Muscle of back (tissue), 13 donors: ENCODE measurements around the gene TKT. TPM values are rescaled to one million over a fixed set of nuclear protein-coding genes. Genes with fewer than 3 reads are reported as not detected.
"Not testable (repeated sequence)": the region's sequence is repeated elsewhere in the genome, so short reads cannot be mapped to it uniquely, and the experiment has no call there.

Experiments
- DNase-seq, 3 donors: peaks; one replicate each; pipeline versions ENCODE4 v3.0.0 to v3.0.0-alpha.2; 2013
- long read RNA-seq, 9 donors: transcript quantifications; one replicate each; lab custom pipeline, GENCODE V29; 2026
- polyA plus RNA-seq, 10 donors: library from polyadenylated mRNA; unstranded; fragments of 120-200 nt; gene quantifications; one replicate each; pipeline ENCODE4 v1.2.1, GENCODE V29; 2013; ENCODE audit not compliant: insufficient read length in 10 of 10

The TKT gene, protein sequence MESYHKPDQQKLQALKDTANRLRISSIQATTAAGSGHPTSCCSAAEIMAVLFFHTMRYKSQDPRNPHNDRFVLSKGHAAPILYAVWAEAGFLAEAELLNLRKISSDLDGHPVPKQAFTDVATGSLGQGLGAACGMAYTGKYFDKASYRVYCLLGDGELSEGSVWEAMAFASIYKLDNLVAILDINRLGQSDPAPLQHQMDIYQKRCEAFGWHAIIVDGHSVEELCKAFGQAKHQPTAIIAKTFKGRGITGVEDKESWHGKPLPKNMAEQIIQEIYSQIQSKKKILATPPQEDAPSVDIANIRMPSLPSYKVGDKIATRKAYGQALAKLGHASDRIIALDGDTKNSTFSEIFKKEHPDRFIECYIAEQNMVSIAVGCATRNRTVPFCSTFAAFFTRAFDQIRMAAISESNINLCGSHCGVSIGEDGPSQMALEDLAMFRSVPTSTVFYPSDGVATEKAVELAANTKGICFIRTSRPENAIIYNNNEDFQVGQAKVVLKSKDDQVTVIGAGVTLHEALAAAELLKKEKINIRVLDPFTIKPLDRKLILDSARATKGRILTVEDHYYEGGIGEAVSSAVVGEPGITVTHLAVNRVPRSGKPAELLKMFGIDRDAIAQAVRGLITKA
- polyA plus RNA-seq, result 10 to 100 TPM; 24.1 to 53.9 (median 34.0) TPM
- long read RNA-seq, donor 1, partial matches to known transcripts, result 6 of 10 reads
- long read RNA-seq, donor 1, other reads (novel, unspliced or antisense), result 0 of 10 reads
- long read RNA-seq, donor 2, transcript TKT-208 (14 exons, 3,010 nt), result major isoform, 6 of 6 reads
- long read RNA-seq, donor 2, partial matches to known transcripts, result 0 of 6 reads
- long read RNA-seq, donor 2, other reads (novel, unspliced or antisense), result 0 of 6 reads
- long read RNA-seq, donor 3, result 0 reads
- long read RNA-seq, donor 4, partial matches to known transcripts, result 0 of 3 reads
- long read RNA-seq, donor 4, other reads (novel, unspliced or antisense), result 0 of 3 reads
- long read RNA-seq, donor 5, transcript TKT-208 (14 exons, 3,010 nt), result major isoform, 12 of 13 reads
- long read RNA-seq, donor 5, partial matches to known transcripts, result 0 of 13 reads
- long read RNA-seq, donor 5, other reads (novel, unspliced or antisense), result 0 of 13 reads
- long read RNA-seq, donor 6, transcript TKT-208 (14 exons, 3,010 nt), result major isoform, 8 of 10 reads
- long read RNA-seq, donor 6, partial matches to known transcripts, result 0 of 10 reads
- long read RNA-seq, donor 6, other reads (novel, unspliced or antisense), result 0 of 10 reads
- long read RNA-seq, donor 7, transcript TKT-208 (14 exons, 3,010 nt), result major isoform, 6 of 17 reads
- long read RNA-seq, donor 7, partial matches to known transcripts, result 11 of 17 reads
- long read RNA-seq, donor 7, other reads (novel, unspliced or antisense), result 0 of 17 reads
- long read RNA-seq, donor 8, transcript TKT-208 (14 exons, 3,010 nt), result major isoform, 9 of 17 reads
- long read RNA-seq, donor 8, partial matches to known transcripts, result 7 of 17 reads
- long read RNA-seq, donor 8, other reads (novel, unspliced or antisense), result 0 of 17 reads
- long read RNA-seq, donor 9, partial matches to known transcripts, result 0 of 1 reads
- long read RNA-seq, donor 9, other reads (novel, unspliced or antisense), result 0 of 1 reads

GRCh38 chr3:53255775-53256703 is at the start of gene TKT:
Gene TKT, minus strand, starts transcription at chr3:53256022. Its CDS starts 80 bp downstream, at chr3:53255942.
- DNase-seq, result peak; percentile 78 to 92 (median 86)

DNA sequence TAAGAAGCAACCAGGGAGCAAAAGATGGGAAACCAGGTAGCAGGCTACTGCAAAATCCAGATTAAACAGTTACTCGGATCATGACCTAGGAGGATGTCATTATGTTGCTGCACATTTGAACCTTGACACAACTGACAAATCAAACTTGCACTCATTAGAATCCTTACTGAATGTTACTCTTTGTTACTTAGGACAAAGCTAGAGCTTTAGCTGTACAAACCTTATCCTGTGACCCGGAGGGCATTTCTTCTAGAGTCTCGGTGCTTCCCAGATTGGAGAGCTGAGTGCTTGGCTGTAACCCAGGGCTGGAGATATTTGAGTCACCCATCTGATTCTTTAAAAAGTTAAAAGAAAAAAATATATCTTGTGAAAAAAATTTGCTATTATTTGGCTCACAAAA is 48.1 kb upstream of the TKT start:
- no peak for DNase-seq

DNA sequence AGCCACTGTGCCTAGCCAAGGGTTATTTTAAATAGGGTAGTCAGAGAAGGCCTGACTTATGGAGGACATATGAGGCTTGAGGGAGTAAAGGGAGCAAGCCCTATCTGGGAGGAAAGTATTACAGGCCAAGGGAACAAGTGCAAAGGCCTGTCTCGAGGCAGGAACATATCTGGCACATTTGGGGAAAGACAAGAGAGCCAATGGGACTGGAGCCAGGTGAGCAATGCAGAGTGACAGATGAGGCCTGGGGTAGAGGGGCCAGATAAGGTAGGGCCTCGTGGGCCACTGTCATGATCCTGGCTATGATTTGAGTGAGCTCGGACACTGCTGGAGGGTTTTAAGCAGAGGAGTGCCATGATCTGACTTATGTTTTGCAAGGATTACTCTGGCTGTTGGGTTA is 47.7 kb upstream of the TKT start:
- DNase-seq, result no peak

DNA sequence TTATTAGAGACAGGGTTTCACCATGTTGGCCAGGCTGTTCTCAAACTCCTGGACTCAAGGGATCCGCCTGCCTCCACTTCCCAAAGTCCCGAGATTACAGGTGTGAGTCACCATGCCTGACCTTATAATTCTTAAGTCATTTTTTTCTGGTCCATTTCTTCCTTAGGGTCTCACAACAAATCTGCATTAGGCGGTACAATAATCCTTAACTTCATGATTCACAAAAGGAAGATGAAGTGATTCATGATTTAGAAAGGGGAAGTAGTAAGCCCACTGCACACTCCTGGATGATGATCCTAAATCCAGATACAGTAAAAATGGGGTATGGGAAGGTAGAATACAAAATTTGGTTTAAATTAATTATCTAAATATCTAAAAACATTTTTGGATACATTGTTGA is 45.0 kb upstream of the TKT start:
- no peak for DNase-seq

DNA sequence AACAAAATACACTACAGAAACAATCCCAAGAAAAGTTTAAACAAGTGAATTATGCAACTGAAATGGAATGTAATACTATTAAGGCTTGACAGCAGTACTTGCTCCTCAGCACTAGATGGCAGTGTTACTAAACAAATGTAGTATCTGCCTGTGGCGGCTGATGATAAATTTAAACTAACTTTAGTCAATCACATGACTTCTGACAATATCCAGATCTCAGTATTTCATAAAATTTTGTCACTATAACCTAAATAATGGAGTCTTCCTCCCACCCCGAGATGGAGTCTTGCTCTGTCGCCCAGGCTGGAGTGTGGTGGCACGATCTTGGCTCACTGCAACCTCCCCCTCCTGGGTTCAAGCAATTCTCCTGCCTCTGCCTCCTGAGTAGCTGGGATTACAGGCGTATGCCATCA is 43.8 kb upstream of the TKT start:
- DNase-seq, result peak; percentile 40 to 61 (median 43)

GRCh38 chr3:53295410-53295809 is 39.6 kb upstream of the TKT start:
- no peak for DNase-seq

DNA sequence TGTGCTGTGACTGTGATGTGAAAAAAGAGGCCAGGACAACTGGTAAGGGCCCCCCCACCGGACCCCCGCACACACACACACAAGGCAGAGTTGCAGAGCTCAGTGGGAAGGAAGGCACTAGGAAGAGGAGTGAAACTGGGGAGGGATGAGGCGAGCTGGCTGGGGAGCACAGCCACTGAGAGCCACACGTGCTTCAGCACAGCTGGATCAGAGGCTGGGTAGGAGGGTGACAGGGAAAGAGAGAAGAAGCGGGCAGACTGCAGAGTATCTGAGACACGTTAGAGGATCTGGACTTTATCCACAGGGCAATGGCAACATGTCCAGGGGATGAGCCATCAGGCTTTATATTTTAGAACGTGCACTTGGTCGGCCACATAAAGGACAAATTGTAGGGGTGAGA is 38.0 kb upstream of the TKT start:
- no peak for DNase-seq

GRCh38 chr3:53288214-53288613 is 32.4 kb upstream of the TKT start:
- no peak for DNase-seq

GRCh38 chr3:53287131-53287629 is 31.4 kb upstream of the TKT start:
- no peak for DNase-seq

GRCh38 chr3:53286727-53287126 is 30.9 kb upstream of the TKT start:
- DNase-seq, result no peak

DNA sequence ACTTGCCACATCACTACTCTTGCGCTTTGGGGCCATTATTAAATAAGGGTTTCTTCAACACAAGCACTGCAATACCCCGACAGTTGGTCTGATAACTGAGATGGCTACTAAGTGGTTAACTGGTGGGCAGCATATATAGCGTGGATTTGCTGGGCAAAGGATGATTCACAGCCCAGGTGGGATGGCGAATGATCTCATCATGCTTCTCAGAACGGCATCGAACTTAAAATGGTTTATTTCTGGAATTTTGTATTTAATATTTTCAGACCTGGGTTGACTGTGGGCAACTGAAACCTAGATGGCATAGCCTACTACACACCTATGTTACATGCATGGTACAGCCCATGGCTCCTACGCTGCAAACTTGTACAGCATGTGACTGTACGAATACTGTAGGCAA is 26.8 kb upstream of the TKT start:
- no peak for DNase-seq

DNA sequence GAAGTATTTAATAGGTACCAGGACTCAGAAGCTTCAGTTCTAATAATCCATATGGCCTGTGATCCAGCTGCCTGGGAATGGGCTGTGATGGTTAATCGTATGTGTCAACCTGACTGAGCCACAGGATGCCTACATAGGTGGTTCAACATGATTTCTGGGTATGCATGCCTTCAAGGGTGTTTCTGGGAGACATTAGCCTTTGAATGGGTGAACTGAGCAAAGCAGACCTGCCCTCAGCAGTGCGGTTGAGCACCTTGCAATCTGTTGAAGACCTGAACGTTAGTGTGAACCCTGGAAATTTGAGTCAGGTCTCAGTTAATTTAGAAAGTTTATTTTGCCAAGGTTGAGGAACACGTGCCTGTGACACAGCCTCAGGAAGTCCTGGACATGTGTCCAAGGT is 22.8 kb upstream of the TKT start:
- DNase-seq, result no peak

DNA sequence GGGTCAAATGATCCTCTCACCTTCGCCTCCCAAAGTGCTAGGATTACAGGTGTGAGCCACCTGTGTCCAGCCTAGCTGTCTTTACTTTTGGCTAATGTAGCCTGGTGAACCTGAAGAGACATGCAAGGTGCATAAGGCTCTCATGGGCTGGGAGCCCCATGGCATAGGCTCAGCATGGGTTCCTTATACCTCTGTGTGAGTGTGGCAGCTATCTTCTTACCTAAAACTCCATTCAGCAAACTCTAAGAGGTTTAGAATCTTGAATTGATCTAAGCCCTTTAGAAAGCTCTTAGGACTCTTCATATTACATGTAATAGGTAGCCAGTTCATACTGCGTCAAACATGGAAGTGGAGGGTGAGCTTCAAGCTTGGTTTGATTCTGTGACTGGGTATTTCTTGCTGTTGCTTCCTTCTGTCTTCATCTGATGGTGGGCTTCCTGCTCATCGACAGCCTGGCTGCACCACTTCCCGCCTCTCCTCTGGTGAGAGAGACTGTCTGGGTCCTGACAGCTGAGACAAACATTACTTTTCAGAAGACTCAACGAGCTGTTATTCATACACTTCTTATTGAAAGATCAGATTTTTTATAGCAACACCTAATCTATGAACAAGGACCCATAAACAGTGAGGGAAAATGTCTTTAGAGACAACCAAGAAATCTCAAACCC is 19.2 kb upstream of the TKT start:
- no peak for DNase-seq

DNA sequence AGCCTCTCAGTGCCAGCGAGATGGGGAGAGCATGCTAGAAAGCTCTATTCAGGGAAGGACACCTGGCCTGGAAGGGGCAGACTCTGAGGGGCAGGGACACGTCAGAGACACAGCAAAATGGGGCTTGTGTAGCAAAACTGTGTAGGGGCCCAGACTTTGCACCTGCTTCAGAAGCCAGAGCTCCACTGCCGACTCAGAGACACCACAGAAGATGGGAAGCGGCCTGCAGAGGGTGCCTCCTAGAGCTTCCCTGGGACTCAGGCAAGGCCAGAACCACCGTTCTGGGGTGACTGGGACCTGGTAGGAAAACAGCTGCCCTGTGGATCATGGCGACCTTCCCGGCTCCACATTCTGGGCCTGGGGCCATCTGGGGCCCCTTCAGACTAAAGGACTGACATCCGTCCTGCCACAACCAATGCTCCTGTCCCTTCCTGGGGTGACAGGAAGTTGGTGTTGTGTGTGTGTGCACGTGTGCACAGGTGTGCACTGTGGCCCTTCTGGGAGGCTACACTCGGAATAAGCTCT is 17.4 kb upstream of the TKT start:
- DNase-seq, result no peak

DNA sequence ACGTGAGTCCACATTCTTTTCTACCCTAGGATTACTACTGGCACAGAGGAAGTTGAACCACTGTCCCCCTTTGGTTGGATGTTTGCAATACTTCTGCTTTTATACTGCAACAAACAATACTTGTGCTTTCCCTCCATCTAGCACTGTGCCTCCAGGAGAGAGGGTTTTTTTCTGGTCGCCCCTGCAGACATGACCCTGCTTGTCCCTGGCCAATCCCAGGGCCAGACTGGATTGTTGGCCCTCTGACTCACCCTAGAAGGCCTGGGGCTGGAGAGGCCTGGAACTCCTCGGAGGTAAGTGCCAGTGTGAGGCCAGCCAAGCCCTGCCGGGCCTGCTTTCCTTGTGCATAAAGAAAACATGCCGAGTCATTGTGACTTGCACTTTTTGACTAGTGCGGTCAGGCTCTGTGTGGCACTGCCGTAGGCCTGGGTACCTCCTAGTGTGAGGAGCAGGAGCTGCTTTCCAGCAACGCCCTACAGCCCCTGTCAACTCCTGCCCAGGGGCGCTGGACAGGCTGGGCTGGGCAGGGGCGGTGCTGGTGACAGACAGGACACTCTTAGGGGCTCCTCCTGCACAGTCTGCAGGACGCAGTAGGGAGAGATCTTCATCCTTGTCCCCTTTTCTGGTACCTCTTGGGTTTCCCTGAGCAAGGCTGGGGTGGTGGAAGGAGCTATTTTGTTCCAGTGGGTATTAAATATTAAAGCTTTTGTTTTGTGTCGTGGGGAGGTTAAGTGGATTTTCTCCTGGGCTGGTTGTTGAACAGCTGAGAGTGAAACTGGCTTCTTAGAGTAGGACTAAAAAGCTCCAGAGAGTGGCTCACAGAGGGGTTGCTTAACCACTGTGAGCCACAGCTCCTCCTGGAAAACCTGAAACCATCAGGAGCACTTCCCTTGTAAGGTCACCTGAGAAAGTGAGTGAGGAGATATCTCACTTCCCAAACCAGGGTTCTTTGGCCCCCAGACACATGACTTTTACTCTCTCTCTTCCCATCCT is 14.4 kb upstream of the TKT start:
- DNase-seq, result peak; percentile 59 to 87 (median 73)

- DNase-seq, result not testable (repeated sequence)
Measured at GRCh38 chr3:53269193-53269592, 13.4 kb upstream of the TKT start.

DNA sequence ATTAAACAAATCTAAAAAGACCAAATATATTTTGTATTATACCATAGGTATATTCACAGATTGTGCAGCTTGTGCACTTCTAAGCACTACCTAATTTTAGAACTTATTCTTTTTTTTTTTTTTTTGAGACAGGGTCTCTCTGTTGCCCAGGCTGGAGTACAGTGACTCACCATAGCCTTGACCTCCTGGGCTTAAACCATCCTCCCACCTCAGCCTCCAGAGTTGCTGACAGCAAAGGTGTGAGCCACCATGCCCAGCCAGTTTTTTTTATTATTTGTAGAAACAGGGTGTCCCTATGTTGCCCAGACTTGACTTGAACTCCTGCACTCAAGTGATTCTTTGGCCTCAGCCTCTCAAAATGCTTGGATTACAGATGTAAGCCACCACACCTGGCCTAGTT is 11.9 kb upstream of the TKT start:
- no peak for DNase-seq

GRCh38 chr3:53264718-53265117 is 8.9 kb upstream of the TKT start:
- no peak for DNase-seq
